Thoracic aorta (tissue), 2 donors: ENCODE results near the gene RNPEP. TPM values are rescaled to one million over a fixed set of nuclear protein-coding genes. Genes with fewer than 3 reads are reported as not detected.

Experiments used
- ATAC-seq: fragments of 150-250 bp; one replicate; pipeline ENCODE4 v1.8.0; 2017; ENCODE audit warnings: low read depth; ENCODE audit not compliant: insufficient number of reproducible peaks, low FRiP score
- DNase-seq: peaks from one replicate; pipeline ENCODE4 v3.0.0-alpha.2; 2020; ENCODE audit warnings: low spot score
- H3K27ac ChIP-seq, 2 donors: fragments of 200-600 bp; sonication (generic); 1 replicate in 1 of 2; 2 replicates in 1 of 2; pipeline ENCODE4 v1.5.1; 2016; ENCODE audit warnings: mild to moderate bottlenecking in 2 of 2, moderate library complexity in 2 of 2
- H3K27me3 ChIP-seq: fragments of 200-600 bp; sonication (generic); replicated peaks from 2 replicates; pipeline ENCODE4 v1.6.0; 2016; ENCODE audit warnings: mild to moderate bottlenecking; ENCODE audit not compliant: insufficient read depth
- H3K36me3 ChIP-seq: fragments of 200-600 bp; sonication (generic); one replicate; pipeline ENCODE4 v1.5.1; 2016
- H3K4me1 ChIP-seq, 2 donors: fragments of 200-600 bp; sonication (generic); 1 replicate in 1 of 2; 2 replicates in 1 of 2; pipeline versions ENCODE4 v1.5.1 to v1.6.0; 2016; ENCODE audit warnings: low read depth in 2 of 2, mild to moderate bottlenecking in 1 of 2; ENCODE audit not compliant: control insufficient read depth in 1 of 2
- H3K4me3 ChIP-seq: fragments of 200-600 bp; sonication (generic); 2 replicates; pipeline ENCODE4 v1.5.1; 2016; ENCODE audit warnings: mild to moderate bottlenecking
- H3K9me3 ChIP-seq: fragments of 200-600 bp; sonication (generic); 2 replicates; pipeline ENCODE4 v1.5.1; 2016
- CTCF ChIP-seq: fragments of 200-600 bp; sonication (generic); IDR thresholded peaks from one replicate; pipeline ENCODE4 v1.5.1; 2019; ENCODE audit warnings: antibody characterized with exemption
- total RNA-seq, 2 donors: library from RNA; depleted of rRNA; stranded (reverse); fragments of >200 nt; gene quantifications; one replicate each; pipeline versions ENCODE4 v1.1.0 to v1.2.3, GENCODE V29; 2016

The RNPEP gene
- total RNA-seq, 2 donors from 2014 or later: 46.3 to 58.2 TPM

GRCh38 chr1:202037706-202038296 is 55.4 kb downstream of the RNPEP start:
- Histone ChIP-seq H3K27ac (no peak overlapping the region), H3K9me3 (no peaks in the 10 kb centered on the region), H3K36me3 (no peaks in the 10 kb centered on the region), H3K27me3 (no peaks in the 10 kb centered on the region), H3K4me3 (no peak overlapping the region), H3K4me1 (peaks cover 11 to 19% of the 10 kb centered on the region in 2 donors)
- DNase-seq (no peak), ATAC-seq (no peak)
- TF ChIP-seq CTCF: no peak

- no peaks in the 10 kb centered on the region for H3K36me3 ChIP-seq
- TF ChIP-seq CTCF: no peak
- no peaks in the 10 kb centered on the region for H3K27me3 ChIP-seq
- DNase-seq: no peak
- ATAC-seq: no peak
- H3K4me1 ChIP-seq: peaks cover 11 to 19% of the 10 kb centered on the region in 2 donors
- H3K9me3 ChIP-seq: no peaks in the 10 kb centered on the region
- H3K4me3 ChIP-seq: no peak overlapping the region
- no peak overlapping the region for H3K27ac ChIP-seq
These were observed 56.4 kb downstream of the RNPEP start for GRCh38 chr1:202038688-202039346.

DNA sequence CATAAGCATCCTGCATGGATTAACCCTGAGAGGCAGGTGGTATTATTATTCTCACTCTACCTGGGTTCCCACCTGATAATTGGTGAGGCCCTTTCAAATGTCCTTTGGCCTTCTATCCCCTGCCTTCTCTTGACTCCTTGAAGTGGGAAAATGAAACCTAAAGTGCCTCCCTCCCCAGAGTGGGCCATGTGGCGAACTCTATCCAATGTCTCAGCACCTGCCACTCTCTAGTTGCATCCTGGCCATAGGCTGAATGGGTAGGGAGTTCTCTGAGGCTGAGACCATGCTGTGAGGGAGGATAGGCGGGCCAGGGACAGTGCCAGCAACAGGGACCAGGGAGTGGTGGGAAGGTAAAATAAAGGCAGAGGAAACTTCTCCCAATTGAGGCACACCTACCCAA is 63.3 kb downstream of the RNPEP start:
- no peak overlapping the region for H3K4me3 ChIP-seq
- H3K9me3 ChIP-seq: no peaks in the 10 kb centered on the region
- no peaks in the 10 kb centered on the region for H3K27me3 ChIP-seq
- no peak overlapping the region for H3K27ac ChIP-seq
- H3K4me1 ChIP-seq: no peaks in the 10 kb centered on the region
- no peak for ATAC-seq
- DNase-seq: no peak
- TF ChIP-seq CTCF: no peak
- no peaks in the 10 kb centered on the region for H3K36me3 ChIP-seq

DNA sequence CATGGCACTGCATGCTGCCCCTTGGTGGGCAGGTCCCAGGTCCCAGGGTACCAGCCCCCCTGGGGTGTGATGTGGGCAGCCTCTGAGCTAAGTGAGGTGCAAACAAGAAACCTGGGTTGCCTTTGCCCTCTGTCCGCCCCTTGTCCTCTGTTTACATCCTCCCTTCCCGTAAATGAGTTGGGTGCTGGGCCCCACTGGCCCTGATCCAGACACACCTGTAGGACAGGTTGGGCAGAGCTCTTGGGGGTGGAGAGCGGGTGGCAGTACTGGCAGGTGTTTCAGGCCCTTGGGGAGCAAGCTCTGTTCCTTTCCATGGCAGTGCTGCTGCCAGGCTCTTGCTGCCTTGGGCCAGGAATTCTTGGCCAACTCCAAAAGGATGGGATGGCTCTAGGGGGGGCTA is 63.8 kb downstream of the RNPEP start:
- H3K4me3 ChIP-seq: no peak overlapping the region
- no peaks in the 10 kb centered on the region for H3K4me1 ChIP-seq
- H3K27me3 ChIP-seq: no peaks in the 10 kb centered on the region
- TF ChIP-seq CTCF: no peak
- DNase-seq (no peak), ATAC-seq (no peak)
- H3K9me3 ChIP-seq: no peaks in the 10 kb centered on the region
- H3K27ac ChIP-seq: no peak overlapping the region
- H3K36me3 ChIP-seq: no peaks in the 10 kb centered on the region

GRCh38 chr1:202046748-202047708 is 64.6 kb downstream of the RNPEP start:
- H3K27me3 ChIP-seq: no peaks in the 10 kb centered on the region
- H3K9me3 ChIP-seq: no peaks in the 10 kb centered on the region
- no peak overlapping the region for H3K27ac ChIP-seq
- ATAC-seq: no peak
- no peaks in the 10 kb centered on the region for H3K36me3 ChIP-seq
- H3K4me1 ChIP-seq: no peaks in the 10 kb centered on the region
- no peak for TF ChIP-seq CTCF
- no peak overlapping the region for H3K4me3 ChIP-seq
- DNase-seq: no peak
